OCI-LY7 (cell line): ENCODE results near the gene USP25. TPM values are rescaled to one million over a fixed set of nuclear protein-coding genes. Genes with fewer than 3 reads are reported as not detected.

Experiments used
- BruUV-seq: library from RNA; stranded (reverse); fragments of 400-500 nt; replicated peaks from 2 replicates; lab custom pipeline; 2021; lab: Mats Ljungman, UMichigan
- CTCF ChIA-PET: fragments of 300-600 bp; sonication (Branson Sonifier 250); formaldehyde crosslinking; loops from one replicate; lab custom pipeline; 2022; ENCODE audit warnings: antibody characterized with exemption; ENCODE audit not compliant: unreplicated experiment; lab: Charles Lee
- POLR2A ChIA-PET: fragments of 300-600 bp; sonication (Branson Sonifier 250); formaldehyde crosslinking; loops from one replicate; lab custom pipeline; 2022; ENCODE audit warnings: antibody characterized with exemption; lab: Charles Lee
- DNase-seq: peaks from one replicate; pipeline ENCODE4 v3.0.0-alpha.2; 2015; ENCODE audit warnings: low spot score
- H2AFZ ChIP-seq: fragments of 200-600 bp; sonication (generic), shearing (Covaris generic); 2 replicates; pipeline ENCODE4 v1.6.1; 2014; ENCODE audit warnings: mild to moderate bottlenecking, antibody characterized with exemption, low read length, moderate library complexity
- H3K27ac ChIP-seq: fragments of 200-600 bp; sonication (generic); 2 replicates; pipeline ENCODE4 v1.5.1; 2014; ENCODE audit warnings: mixed run types, low read depth, mild to moderate bottlenecking, moderate library complexity, low read length, inconsistent platforms; ENCODE audit not compliant: poor library complexity, severe bottlenecking
- H3K36me3 ChIP-seq: fragments of 200-600 bp; sonication (generic); 2 replicates; pipeline ENCODE4 v1.6.1; 2014; ENCODE audit warnings: mild to moderate bottlenecking, antibody characterized with exemption, low read length, moderate library complexity, mixed read lengths; ENCODE audit not compliant: insufficient read depth
- H3K4me1 ChIP-seq: fragments of 200-600 bp; sonication (generic); 2 replicates; pipeline ENCODE4 v1.5.1; 2014; ENCODE audit warnings: mild to moderate bottlenecking, low read length; ENCODE audit not compliant: insufficient read depth, poor library complexity, severe bottlenecking
- H3K4me2 ChIP-seq: fragments of 200-600 bp; sonication (generic); 2 replicates; pipeline ENCODE4 v1.6.1; 2014; ENCODE audit warnings: mild to moderate bottlenecking, low read length
- H3K4me3 ChIP-seq: fragments of 200-600 bp; sonication (generic); 2 replicates; pipeline ENCODE4 v1.5.1; 2014; ENCODE audit warnings: mild to moderate bottlenecking, low read depth, low read length; ENCODE audit not compliant: poor library complexity, severe bottlenecking
- H3K79me2 ChIP-seq: fragments of 200-600 bp; sonication (generic); 2 replicates; pipeline ENCODE4 v1.6.1; 2016; ENCODE audit warnings: low read depth, mild to moderate bottlenecking, low read length, moderate library complexity, mixed read lengths; ENCODE audit not compliant: insufficient read depth
- H3K9me2 ChIP-seq: fragments of 200-600 bp; sonication (generic); 2 replicates; pipeline ENCODE4 v1.6.1; 2016; ENCODE audit warnings: mild to moderate bottlenecking, low read length, mixed read lengths; ENCODE audit not compliant: insufficient read depth
- H3K9me3 ChIP-seq: fragments of 200-600 bp; sonication (generic); 2 replicates; pipeline ENCODE4 v1.6.1; 2014; ENCODE audit warnings: mild to moderate bottlenecking, mixed run types, low read length, mixed read lengths
- H4K20me1 ChIP-seq: fragments of 200-600 bp; sonication (generic); 2 replicates; pipeline ENCODE4 v1.6.1; 2014; ENCODE audit warnings: mild to moderate bottlenecking, antibody characterized with exemption, low read length, moderate library complexity, mixed read lengths; ENCODE audit not compliant: insufficient read depth
- CTCF ChIP-seq: fragments of 200-600 bp; sonication (generic); conservative IDR thresholded peaks from 2 replicates; pipeline ENCODE4 v1.5.1; 2014; ENCODE audit warnings: mild to moderate bottlenecking, antibody characterized with exemption, low read length, moderate library complexity, mixed read lengths
- EZH2phosphoT487 ChIP-seq: fragments of 200-600 bp; sonication (generic); IDR thresholded peaks from 2 replicates; pipeline ENCODE4 v1.6.1; 2018; ENCODE audit warnings: low read depth, borderline replicate concordance, mild to moderate bottlenecking, mixed run types, antibody characterized with exemption, low read length, moderate library complexity, mixed read lengths
- intact Hi-C: fragments of 100-400 bp; cut with micrococcal nuclease; formaldehyde crosslinking; loops from one replicate; pipeline ENCODE4 v1.10.0; 2022; ENCODE audit not compliant: unreplicated experiment
- total RNA-seq, 2 experiments: library from RNA; depleted of rRNA in 1 of 2; stranded (reverse); fragments of >200 nt in 1 of 2; shearing (Covaris generic) in 1 of 2; gene quantifications; 2 replicates each; pipeline ENCODE4 v1.2.3, GENCODE V29; 2014 to 2022

Gene USP25
- total RNA-seq, 2 experiments from 2014 or later: 25.1 to 28.1 TPM

- BruUV-seq: no TSS peak
- Histone ChIP-seq H3K36me3 (no peaks in the 10 kb centered on the region), H3K4me3 (no peak overlapping the region), H3K9me2 (no peaks in the 10 kb centered on the region), H2AFZ (no peak overlapping the region), H3K4me1 (no peaks in the 10 kb centered on the region), H3K9me3 (no peaks in the 10 kb centered on the region), H3K4me2 (no peak overlapping the region), H3K27ac (no peak overlapping the region), H3K79me2 (no peaks in the 10 kb centered on the region), H4K20me1 (no peaks in the 10 kb centered on the region)
- POLR2A ChIA-PET: no interaction called here
- intact Hi-C loops: no loop called here
- no peak for DNase-seq
- CTCF ChIA-PET: no interaction called here
- TF ChIP-seq EZH2phosphoT487 (no peak), CTCF (no peak)
Measured at GRCh38 chr21:15719976-15720375, 9.8 kb upstream of the USP25 start.

GRCh38 chr21:15722591-15723324, 7.0 kb upstream of the USP25 start:
- no peak for TF ChIP-seq CTCF
- no peak for TF ChIP-seq EZH2phosphoT487
- CTCF ChIA-PET: no interaction called here
- POLR2A ChIA-PET: interaction anchor here (0.7 kb wide), 1 partner anchor 317 kb away, joined by 3 read pairs; no protein-coding TSS in a partner anchor
- no peaks in the 10 kb centered on the region for H3K79me2 ChIP-seq
- DNase-seq: no peak
- no peaks in the 10 kb centered on the region for H4K20me1 ChIP-seq
- no peaks in the 10 kb centered on the region for H3K9me2 ChIP-seq
- no peaks in the 10 kb centered on the region for H3K4me1 ChIP-seq
- H3K9me3 ChIP-seq: no peaks in the 10 kb centered on the region
- no peak overlapping the region for H3K4me2 ChIP-seq
- no TSS peak for BruUV-seq
- intact Hi-C loops: no loop called here
- H3K27ac ChIP-seq: no peak overlapping the region
- H2AFZ ChIP-seq: no peak overlapping the region
- no peak overlapping the region for H3K4me3 ChIP-seq
- no peaks in the 10 kb centered on the region for H3K36me3 ChIP-seq

- H3K9me3 ChIP-seq: no peaks in the 10 kb centered on the region
- POLR2A ChIA-PET: no interaction called here
- intact Hi-C loops: no loop called here
Measured at GRCh38 chr21:15725949-15726348, 3.8 kb upstream of the USP25 start.

More at GRCh38 chr21:15725949-15726348, 3.8 kb upstream of the USP25 start:
- Histone ChIP-seq H3K4me2 (no peak overlapping the region), H3K9me2 (no peaks in the 10 kb centered on the region), H3K27ac (no peak overlapping the region), H3K4me3 (no peak overlapping the region), H4K20me1 (no peaks in the 10 kb centered on the region), H3K4me1 (no peaks in the 10 kb centered on the region), H3K79me2 (peaks cover 4% of the 10 kb centered on the region), H3K36me3 (no peaks in the 10 kb centered on the region), H2AFZ (no peak overlapping the region)
- TF ChIP-seq EZH2phosphoT487: no peak
- TF ChIP-seq CTCF: no peak
- CTCF ChIA-PET: no interaction called here
- BruUV-seq: no TSS peak
- no peak for DNase-seq
